OCI-LY3 (cell line): ENCODE measurements around the gene EXPH5.
"Not testable (repeated sequence)": the region's sequence is repeated elsewhere in the genome, so short reads cannot be mapped to it uniquely, and the experiment has no call there.

Source experiments
- H2AFZ ChIP-seq: fragments of 200-600, 300-600 bp; shearing (Covaris generic); 2 replicates; pipeline ENCODE4 v1.6.0; 2014; ENCODE audit warnings: antibody characterized with exemption, low read depth, low read length
- H3K27ac ChIP-seq: fragments of 200-600, 300-600 bp; sonication (generic); 2 replicates; pipeline ENCODE4 v1.5.1; 2014; ENCODE audit warnings: mild to moderate bottlenecking, low read length, moderate library complexity, mixed read lengths
- H3K27me3 ChIP-seq: fragments of 200-600, 300-600 bp; sonication (generic); 2 replicates; pipeline ENCODE4 v1.6.1; 2014; ENCODE audit warnings: low read depth, low read length, mixed read lengths
- H3K36me3 ChIP-seq: fragments of 200-600, 300-600 bp; sonication (generic); replicated peaks from 2 replicates; pipeline ENCODE3; 2014; ENCODE audit warnings: low read depth, low read length, mixed read lengths
- H3K4me1 ChIP-seq: fragments of 300-600, 200-600 bp; sonication (generic); 2 replicates; pipeline ENCODE4 v1.6.1; 2014; ENCODE audit warnings: low read length, mixed read lengths
- H3K4me2 ChIP-seq: fragments of 200-600, 300-600 bp; sonication (generic); 2 replicates; pipeline ENCODE4 v1.6.1; 2014; ENCODE audit warnings: low read length, mixed read lengths
- H3K4me3 ChIP-seq: fragments of 300-600, 200-600 bp; sonication (generic); 2 replicates; pipeline ENCODE4 v1.5.1; 2014; ENCODE audit warnings: antibody characterized with exemption, mild to moderate bottlenecking, low read length, moderate library complexity
- H3K79me2 ChIP-seq: fragments of 300-600, 200-600 bp; shearing (Covaris generic); 2 replicates; pipeline ENCODE4 v1.6.1; 2014; ENCODE audit warnings: mild to moderate bottlenecking, low read length, mixed read lengths
- H3K9ac ChIP-seq: fragments of 300-600, 200-600 bp; shearing (Covaris generic); 2 replicates; pipeline ENCODE4 v1.6.0; 2014; ENCODE audit warnings: mild to moderate bottlenecking, low read length, moderate library complexity
- H3K9me3 ChIP-seq: fragments of 200-600, 300-600 bp; shearing (Covaris generic); 2 replicates; pipeline ENCODE4 v1.6.1; 2014; ENCODE audit warnings: low read length, mixed read lengths; ENCODE audit not compliant: insufficient read depth
- H4K20me1 ChIP-seq: fragments of 200-600, 300-600 bp; sonication (generic); 2 replicates; pipeline ENCODE4 v1.6.1; 2016; ENCODE audit warnings: low read length, mixed read lengths; ENCODE audit not compliant: insufficient read depth
- EZH2phosphoT487 ChIP-seq: fragments of 200-600 bp; shearing (Covaris generic); IDR thresholded peaks from 2 replicates; pipeline ENCODE4 v1.6.1; 2018; ENCODE audit warnings: antibody characterized with exemption, mixed run types, low read depth
- TF ChIP-seq, protein P1 (sequence below): fragments of 200-600, 300-600 bp; sonication (generic); IDR thresholded peaks from 2 replicates; pipeline ENCODE4 v1.5.1; 2014; ENCODE audit warnings: antibody characterized with exemption, low read length, low read depth

The EXPH5 gene, protein sequence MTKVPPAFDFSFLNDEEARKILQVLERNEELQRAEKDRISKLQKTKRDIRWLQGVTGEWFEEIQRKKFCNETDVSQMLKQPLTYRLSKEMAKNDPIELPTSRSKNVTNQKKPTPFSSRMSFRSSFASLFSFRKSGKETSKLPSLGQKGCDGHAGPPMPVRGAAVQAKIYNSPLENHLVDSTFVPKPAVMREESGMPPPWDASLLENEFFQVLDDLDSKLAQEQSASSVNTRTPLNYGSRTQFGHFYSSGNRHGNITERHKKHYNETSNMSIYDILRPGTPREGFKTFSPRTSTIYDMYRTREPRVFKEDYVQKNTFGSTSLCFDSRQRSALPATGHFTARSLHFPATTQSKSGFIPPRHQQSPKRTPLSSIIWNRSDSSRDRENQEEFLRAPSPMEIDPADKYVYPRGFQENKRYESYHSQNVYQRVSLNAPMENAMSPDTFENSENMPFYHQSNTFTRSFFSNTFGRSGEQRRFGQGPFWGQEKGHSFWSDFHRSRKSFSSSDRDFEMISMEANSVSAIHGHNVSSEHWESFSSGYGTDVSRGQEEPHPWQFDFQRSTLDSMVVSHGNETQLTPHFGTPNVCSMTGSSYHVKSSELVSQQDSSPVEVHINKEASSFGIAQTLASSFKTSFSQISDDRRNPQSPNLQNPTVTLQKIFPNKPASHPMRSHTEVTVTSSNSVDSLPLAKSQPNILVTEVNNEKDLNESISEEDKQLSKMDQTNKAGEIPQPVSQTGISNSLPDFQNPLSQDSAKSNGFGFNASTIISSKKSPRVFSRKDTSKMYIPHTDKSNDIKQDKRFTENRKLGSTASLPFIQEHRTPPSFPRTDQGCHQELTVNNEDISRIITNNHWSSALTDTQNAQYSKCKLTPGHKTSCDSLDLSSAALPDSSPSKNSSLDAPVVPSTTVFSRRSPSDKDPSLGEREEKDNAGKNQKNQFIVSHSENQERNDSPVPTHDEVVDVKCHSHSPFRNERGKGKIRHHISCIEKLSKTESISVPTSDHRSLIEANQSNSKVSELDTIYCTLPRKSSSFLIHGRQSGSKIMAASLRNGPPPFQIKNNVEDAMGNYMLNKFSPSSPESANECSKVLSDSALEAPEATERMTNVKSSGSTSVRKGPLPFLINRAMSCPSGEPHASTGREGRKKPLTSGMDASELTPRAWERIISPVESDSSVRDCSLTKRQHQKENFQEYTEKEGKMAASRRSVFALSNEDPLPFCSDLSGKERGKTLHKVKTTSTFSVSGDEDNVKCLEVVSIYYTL (N-terminal part only)

DNA sequence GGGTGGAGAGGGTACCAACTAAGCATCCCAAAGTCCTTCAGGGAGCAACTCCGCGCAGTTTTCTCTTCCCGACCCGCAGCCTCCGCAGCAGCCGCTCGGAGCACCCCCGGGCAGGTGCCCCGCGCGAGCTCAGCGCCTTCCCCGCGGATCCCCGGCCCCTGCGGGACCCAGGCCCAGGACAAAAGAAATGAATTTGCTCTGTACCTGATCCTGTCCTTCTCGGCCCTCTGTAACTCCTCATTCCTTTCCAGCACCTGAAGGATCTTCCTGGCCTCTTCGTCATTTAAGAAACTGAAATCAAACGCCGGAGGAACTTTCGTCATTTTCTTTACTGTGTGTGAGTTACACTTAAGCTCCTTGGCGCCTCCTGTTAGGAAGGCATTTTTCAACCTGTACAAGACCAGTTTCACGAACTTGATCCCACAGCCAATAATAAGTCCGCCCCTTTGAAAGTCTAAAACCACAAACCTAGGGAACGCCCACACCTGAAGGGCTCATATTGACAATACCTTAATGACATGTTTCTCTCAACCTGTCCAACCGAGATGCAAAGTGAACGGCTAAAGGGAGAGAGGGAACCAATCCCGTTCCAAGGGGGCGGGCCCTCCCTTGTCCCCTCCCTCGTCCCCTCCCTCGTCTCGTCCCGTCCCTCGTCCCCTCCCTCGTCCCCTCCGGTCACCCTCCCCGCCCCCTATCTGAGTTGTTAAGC is at the start of gene EXPH5:
EXPH5 (minus strand) TSS at position 555 of the 709 bp plus-strand sequence; CDS start at position 323, 232 bp downstream.
- H3K27me3 ChIP-seq = peaks cover 4% of the 10 kb centered on the region
- H3K79me2 ChIP-seq = no peaks in the 10 kb centered on the region
- no peaks in the 10 kb centered on the region for H4K20me1 ChIP-seq
- H3K27ac ChIP-seq = no peak within 1 kb of the TSS
- peak within 1 kb of the TSS; percentile 70 for H2AFZ ChIP-seq
- TF ChIP-seq, protein P1, sequence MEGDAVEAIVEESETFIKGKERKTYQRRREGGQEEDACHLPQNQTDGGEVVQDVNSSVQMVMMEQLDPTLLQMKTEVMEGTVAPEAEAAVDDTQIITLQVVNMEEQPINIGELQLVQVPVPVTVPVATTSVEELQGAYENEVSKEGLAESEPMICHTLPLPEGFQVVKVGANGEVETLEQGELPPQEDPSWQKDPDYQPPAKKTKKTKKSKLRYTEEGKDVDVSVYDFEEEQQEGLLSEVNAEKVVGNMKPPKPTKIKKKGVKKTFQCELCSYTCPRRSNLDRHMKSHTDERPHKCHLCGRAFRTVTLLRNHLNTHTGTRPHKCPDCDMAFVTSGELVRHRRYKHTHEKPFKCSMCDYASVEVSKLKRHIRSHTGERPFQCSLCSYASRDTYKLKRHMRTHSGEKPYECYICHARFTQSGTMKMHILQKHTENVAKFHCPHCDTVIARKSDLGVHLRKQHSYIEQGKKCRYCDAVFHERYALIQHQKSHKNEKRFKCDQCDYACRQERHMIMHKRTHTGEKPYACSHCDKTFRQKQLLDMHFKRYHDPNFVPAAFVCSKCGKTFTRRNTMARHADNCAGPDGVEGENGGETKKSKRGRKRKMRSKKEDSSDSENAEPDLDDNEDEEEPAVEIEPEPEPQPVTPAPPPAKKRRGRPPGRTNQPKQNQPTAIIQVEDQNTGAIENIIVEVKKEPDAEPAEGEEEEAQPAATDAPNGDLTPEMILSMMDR = no peak
- no peak for TF ChIP-seq EZH2phosphoT487
- no peaks in the 10 kb centered on the region for H3K36me3 ChIP-seq
- H3K4me3 ChIP-seq = peak within 1 kb of the TSS; percentile 75
- H3K4me2 ChIP-seq = peak within 1 kb of the TSS; percentile 62
- no peaks in the 10 kb centered on the region for H3K9me3 ChIP-seq
- H3K4me1 ChIP-seq = no peaks in the 10 kb centered on the region
- no peak within 1 kb of the TSS for H3K9ac ChIP-seq

DNA sequence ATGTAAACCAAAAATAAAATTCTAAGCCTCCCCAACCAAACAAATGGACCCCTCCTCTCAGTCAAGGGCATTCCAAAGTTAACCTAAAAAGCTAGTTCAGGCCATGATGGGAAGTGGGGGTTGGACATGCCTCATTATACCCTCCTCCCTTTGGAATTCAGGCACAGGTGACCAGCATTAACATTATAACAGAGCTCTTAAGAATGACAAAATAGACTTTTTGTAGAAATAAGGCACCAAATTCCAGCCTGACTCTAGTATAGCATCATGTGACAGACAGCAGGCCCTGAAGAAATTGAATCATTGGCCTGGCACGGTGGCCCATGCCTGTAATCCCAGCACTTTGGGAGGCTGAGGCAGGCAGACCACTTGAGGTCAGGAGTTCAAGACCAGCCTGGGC is 48.2 kb upstream of the EXPH5 start:
- not testable (repeated sequence) for H3K27ac ChIP-seq, H3K4me2 ChIP-seq, H3K27me3 ChIP-seq, H3K79me2 ChIP-seq, H3K4me1 ChIP-seq, H2AFZ ChIP-seq, H4K20me1 ChIP-seq, H3K4me3 ChIP-seq, H3K9me3 ChIP-seq, H3K9ac ChIP-seq, H3K36me3 ChIP-seq

DNA sequence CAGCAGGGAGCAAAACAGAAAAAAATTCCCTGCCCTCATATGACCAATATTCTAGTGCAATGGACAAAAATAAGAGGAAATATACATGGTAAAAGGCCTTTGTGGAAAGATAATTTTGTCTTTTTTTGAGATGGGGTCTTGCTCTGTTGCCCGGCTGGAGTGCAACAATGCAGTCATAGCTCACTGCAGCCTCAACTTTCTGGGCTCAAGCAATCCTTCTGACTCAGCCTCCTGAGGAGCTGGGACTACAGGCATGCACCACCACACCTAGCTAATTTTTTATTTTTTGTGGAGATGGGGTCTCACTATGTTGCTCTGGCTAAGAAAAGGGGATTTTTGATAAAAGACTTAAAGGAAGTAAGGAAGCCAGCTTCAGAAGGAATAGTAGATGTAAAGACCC is 45.6 kb upstream of the EXPH5 start:
- Histone ChIP-seq H3K36me3 (no peaks in the 10 kb centered on the region), H3K79me2 (no peaks in the 10 kb centered on the region), H4K20me1 (no peaks in the 10 kb centered on the region), H3K4me2 (no peak overlapping the region), H3K4me1 (no peaks in the 10 kb centered on the region), H3K4me3 (no peak overlapping the region), H3K27ac (no peak overlapping the region), H3K27me3 (peaks cover 4% of the 10 kb centered on the region; the same call in 1 of the 2 replicates), H3K9me3 (no peaks in the 10 kb centered on the region), H2AFZ (no peak overlapping the region), H3K9ac (no peak overlapping the region)
- no peak for TF ChIP-seq EZH2phosphoT487
- TF ChIP-seq, protein P1 = no peak

DNA sequence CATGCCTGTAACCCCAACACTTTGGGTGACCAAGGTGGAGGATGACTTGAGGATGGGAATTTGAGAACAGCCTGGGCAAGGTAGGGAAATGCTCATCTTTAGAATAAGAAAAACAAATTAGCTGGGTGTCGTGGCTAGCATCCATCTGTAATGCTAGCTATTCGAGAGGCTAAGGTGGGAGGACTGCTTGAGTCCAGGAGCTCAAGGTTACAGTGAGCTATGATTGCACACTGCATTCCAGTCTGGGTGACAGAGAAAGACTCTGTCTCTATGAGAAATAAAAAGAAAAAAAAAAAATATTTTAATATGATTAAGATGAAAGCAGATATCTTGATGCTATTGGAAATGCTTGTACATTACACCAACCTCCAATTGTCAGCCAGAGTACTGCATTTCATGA is 42.7 kb upstream of the EXPH5 start:
- Histone ChIP-seq H3K4me1 (no peaks in the 10 kb centered on the region), H3K27ac (no peak overlapping the region), H3K4me3 (no peak overlapping the region), H3K9ac (no peak overlapping the region), H3K79me2 (no peaks in the 10 kb centered on the region), H4K20me1 (no peaks in the 10 kb centered on the region), H2AFZ (no peak overlapping the region), H3K36me3 (no peaks in the 10 kb centered on the region), H3K4me2 (no peak overlapping the region), H3K27me3 (peaks cover 4% of the 10 kb centered on the region; the same call in 1 of the 2 replicates), H3K9me3 (no peaks in the 10 kb centered on the region)
- TF ChIP-seq EZH2phosphoT487 = no peak
- TF ChIP-seq, protein P1 = no peak
